Inferior parietal cortex (tissue), 1 donor: ENCODE data around the gene ABCF2.

Source experiments
- DNase-seq: peaks from one replicate; pipeline ENCODE4 v3.0.0-alpha.2; 2016; ENCODE audit errors: extremely low spot score

The ABCF2 gene

GRCh38 chr7:151195616-151196450 lies 31.2 kb downstream of the ABCF2 start:
- DNase-seq: no peak

- no peak for DNase-seq
Observed at GRCh38 chr7:151194188-151194587, 32.8 kb downstream of the ABCF2 start.

- DNase-seq: no peak
Observed at GRCh38 chr7:151193203-151193978, 33.6 kb downstream of the ABCF2 start.

- DNase-seq: no peak
Observed at GRCh38 chr7:151192002-151192539, 34.9 kb downstream of the ABCF2 start.

GRCh38 chr7:151191544-151191943 lies 35.5 kb downstream of the ABCF2 start:
- DNase-seq: no peak

- DNase-seq: no peak
Observed at GRCh38 chr7:151189038-151189437, 38.0 kb downstream of the ABCF2 start.

GRCh38 chr7:151188252-151188542 lies 38.8 kb downstream of the ABCF2 start:
- DNase-seq: no peak

- no peak for DNase-seq
Observed at GRCh38 chr7:151187409-151188251, 39.4 kb downstream of the ABCF2 start.

GRCh38 chr7:151186640-151187408 lies 40.2 kb downstream of the ABCF2 start, which contains the start of gene ASB10:
ASB10 (minus strand) TSS chr7:151187250; CDS start chr7:151187130, 120 bp downstream.
- DNase-seq: no peak

- DNase-seq: no peak
Observed at GRCh38 chr7:151185762-151186639, 41.0 kb downstream of the ABCF2 start.

- DNase-seq: no peak
Observed at GRCh38 chr7:151181011-151181431, 46.0 kb downstream of the ABCF2 start.

GRCh38 chr7:151179946-151180345 lies 47.1 kb downstream of the ABCF2 start:
- no peak for DNase-seq

GRCh38 chr7:151179287-151179860 lies 47.6 kb downstream of the ABCF2 start:
- no peak for DNase-seq

- DNase-seq: no peak
Observed at GRCh38 chr7:151178831-151179230, 48.2 kb downstream of the ABCF2 start.

GRCh38 chr7:151178236-151178635 lies 48.8 kb downstream of the ABCF2 start:
- no peak for DNase-seq

GRCh38 chr7:151177310-151177709 lies 49.7 kb downstream of the ABCF2 start:
- DNase-seq: no peak

- no peak for DNase-seq
Observed at GRCh38 chr7:151176401-151176800, 50.6 kb downstream of the ABCF2 start.

- DNase-seq: no peak
Observed at GRCh38 chr7:151175793-151176311, 51.2 kb downstream of the ABCF2 start.

GRCh38 chr7:151175047-151175792 lies 51.8 kb downstream of the ABCF2 start:
- DNase-seq: no peak
